Measurements from ENCODE around the gene FUOM.
"Not testable (repeated sequence)": the region's sequence is repeated elsewhere in the genome, so short reads cannot be mapped to it uniquely, and the experiment has no call there.

The FUOM gene

GRCh38 chr10:133388236-133388972, 30.6 kb upstream of the FUOM start:
- DNase-seq (ENCODE audit: low read depth): no peak

- DNase-seq (ENCODE audit: low read depth): not testable (repeated sequence)
Measured at GRCh38 chr10:133386951-133387350, 29.1 kb upstream of the FUOM start.

DNA sequence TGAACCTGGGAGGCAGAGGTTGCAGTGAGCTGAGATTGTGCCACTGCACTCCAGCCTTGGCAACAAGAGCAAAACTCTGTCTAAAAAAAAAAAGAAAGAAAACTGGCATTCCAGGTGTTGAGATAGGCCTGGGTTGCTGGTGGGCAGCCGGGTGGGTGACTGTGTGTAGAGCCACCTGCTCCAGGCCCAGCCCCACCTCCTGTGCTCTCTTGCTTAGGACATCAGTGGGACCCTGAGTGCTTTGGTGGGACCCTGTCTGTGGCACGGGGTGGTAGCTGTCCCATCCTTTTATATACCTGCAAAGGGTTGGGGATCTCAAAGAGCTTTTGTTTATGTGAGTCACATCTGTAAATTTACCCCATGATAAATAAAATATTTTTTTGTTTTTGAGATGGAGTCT, 27.4 kb upstream of the FUOM start:
- no peak for DNase-seq (ENCODE audit: low read depth)

GRCh38 chr10:133384071-133384470, 26.3 kb upstream of the FUOM start:
- DNase-seq (ENCODE audit: low read depth): no peak

DNA sequence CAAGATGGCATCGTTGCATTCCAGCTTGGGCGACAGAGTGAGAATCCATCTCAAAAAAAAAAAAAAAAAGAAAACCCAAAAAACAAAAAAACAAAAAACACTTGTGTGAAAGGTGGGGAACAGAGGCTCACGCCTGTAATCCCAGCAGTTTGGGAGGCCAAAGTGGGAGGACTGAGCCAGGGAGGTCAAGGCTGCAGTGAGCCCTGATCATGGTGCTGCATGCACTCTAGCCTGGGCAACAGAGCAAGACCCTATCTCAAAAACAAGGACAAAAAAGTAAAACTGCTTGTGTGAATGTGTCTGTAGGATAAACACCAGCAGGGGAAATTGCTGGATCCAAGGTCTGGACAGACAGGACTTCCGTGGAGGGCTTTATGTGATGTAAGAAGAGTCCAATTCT, 25.7 kb upstream of the FUOM start:
- DNase-seq (ENCODE audit: low read depth): no peak

DNA sequence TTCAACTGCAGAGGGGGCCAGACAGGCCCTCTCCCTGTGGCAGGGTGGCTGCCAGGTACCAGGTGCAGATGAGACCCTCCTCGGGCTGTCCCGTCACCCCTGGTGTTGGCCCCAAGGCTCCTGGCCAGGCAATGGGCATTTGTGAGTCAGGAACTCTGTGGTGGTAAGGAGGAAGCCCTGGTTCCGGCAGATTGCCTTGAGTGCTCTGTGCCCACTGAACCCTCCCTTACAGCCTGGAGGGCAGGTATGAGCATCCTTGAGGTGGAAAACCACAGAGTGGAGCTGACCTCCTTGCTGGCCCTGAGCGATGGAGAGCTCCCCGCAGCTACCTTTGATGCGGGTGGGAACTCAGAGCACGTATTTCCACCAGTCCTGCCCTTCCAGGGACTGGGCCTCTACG, 23.2 kb upstream of the FUOM start:
- no peak for DNase-seq (ENCODE audit: low read depth)

DNA sequence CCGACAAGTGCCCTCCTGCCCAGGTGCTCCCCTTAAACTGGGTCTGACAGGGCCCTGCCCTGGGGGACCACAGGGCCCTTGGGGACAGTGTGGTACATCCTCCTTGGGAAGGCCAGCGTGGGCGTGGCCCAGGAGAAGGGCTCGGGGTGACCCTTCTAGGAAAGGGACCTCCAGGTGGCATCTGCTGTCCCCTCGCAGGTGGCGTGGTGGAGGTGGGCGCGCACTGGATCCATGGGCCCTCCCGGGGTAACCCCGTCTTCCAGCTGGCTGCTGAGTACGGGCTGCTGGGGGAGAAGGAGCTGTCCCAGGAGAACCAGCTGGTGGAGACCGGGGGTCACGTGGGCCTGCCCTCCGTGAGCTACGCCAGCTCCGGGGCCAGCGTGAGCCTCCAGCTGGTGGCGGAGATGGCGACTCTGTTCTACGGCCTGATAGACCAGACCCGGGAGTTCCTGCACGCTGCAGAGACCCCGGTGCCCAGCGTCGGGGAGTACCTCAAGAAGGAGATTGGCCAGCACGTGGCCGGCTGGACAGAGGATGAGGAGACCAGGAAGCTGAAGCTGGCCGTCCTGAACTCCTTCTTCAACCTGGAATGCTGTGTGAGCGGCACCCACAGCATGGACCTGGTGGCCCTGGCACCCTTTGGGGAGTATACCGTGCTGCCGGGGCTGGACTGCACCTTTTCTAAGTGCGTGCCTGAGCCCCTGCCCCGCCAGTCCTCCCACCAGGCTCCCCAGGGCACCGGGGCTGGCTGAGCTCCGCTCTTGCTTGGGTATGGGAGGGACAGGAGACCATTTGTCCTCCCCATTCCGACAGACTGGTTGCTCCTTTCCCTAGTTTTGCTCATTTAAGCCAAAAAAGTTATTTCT, 22.2 kb upstream of the FUOM start:
- DNase-seq (ENCODE audit: low read depth): no peak

DNA sequence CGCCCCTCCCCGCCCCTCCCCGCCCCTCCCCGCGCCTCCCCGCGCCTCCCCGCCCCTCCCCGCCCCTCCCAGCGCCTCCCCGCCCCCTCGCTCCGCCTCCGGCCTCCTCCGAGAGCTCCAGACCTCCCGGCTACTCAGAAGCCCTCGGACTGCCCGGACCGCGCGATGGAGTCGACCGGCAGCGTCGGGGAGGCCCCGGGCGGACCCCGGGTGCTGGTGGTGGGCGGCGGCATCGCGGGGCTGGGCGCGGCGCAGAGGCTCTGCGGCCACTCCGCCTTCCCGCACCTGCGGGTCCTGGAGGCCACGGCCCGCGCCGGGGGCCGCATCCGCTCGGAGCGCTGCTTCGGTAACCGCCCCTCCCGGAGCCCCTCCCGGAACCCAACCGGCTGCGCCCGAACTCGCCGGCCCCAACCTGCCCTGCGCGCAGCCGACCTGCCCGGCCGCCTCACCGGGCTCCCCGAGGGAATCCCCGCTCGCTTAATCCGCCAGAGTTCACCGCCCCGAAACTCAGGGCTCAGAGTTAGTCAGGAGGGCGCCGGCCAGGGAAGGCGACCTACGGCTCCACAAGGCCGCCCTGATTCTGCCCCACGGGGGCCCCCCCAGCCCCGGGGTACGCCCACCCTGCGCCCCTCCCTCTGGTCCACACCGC, 21.5 kb upstream of the FUOM start, which contains the start of gene PAOX:
PAOX (plus strand) TSS at position 111 of the 649 bp plus-strand sequence; CDS start at position 166, 55 bp downstream.
- no peak for DNase-seq (ENCODE audit: low read depth)

DNA sequence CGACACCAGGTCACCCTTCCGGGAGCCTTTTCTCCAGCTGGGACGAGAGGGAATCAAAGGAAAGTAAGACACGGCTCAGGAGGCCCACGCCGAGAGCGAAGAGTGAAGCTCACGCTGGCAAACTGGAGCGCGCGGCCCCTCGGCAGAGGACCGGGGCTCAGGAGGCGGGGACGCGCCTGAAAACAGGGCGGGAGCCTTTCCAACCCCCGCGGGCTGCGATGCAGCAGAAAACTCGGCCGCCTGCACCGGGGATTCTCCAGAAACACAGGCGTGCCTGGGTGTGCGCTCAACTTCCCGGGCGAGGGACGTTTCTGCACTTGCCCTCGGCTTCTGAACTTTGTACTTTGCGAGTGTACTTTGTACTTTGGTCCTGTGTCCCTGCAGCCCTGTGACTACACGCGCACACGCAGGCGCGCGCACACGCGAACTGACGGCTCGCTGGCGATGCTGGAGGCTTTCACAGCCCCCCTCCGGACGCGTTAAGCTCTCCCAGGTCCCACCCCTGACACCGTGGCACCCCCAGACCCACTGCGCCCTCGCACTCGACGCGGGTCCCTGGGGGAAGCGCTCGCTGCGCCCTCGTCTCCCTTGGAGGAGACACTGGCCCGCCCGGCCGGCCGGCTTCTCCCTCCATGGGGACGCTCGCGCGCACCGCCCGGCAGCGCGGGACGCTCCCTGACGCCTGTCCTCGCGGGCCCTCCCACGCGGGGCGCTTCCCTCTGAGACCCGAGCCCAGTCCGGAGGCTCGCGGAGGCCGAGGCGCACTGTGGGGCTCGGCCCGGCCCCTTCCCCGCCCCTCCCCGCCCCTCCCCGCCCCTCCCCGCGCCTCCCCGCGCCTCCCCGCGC, 20.7 kb upstream of the FUOM start:
- no peak for DNase-seq (ENCODE audit: low read depth)

- no peak for DNase-seq (ENCODE audit: low read depth)
Measured at GRCh38 chr10:133377818-133378250, 20.0 kb upstream of the FUOM start.

- DNase-seq (ENCODE audit: low read depth): no peak
Measured at GRCh38 chr10:133377025-133377817, 19.4 kb upstream of the FUOM start.

GRCh38 chr10:133376183-133376582, 18.4 kb upstream of the FUOM start:
- DNase-seq (ENCODE audit: low read depth): not testable (repeated sequence)

GRCh38 chr10:133375357-133376115, 17.7 kb upstream of the FUOM start:
- DNase-seq (ENCODE audit: low read depth): no peak

- DNase-seq (ENCODE audit: low read depth): peak; percentile 86
Measured at GRCh38 chr10:133373174-133374090, 15.6 kb upstream of the FUOM start, which contains the start of gene ECHS1. Gene ECHS1 (minus strand): TSS chr10:133373354. CDS start chr10:133373333, 21 bp downstream.

GRCh38 chr10:133372507-133372906, 14.7 kb upstream of the FUOM start:
- DNase-seq (ENCODE audit: low read depth): no peak

GRCh38 chr10:133370030-133370786, 12.4 kb upstream of the FUOM start:
- no peak for DNase-seq (ENCODE audit: low read depth)

- DNase-seq (ENCODE audit: low read depth): no peak
Measured at GRCh38 chr10:133368153-133368552, 10.3 kb upstream of the FUOM start.

DNA sequence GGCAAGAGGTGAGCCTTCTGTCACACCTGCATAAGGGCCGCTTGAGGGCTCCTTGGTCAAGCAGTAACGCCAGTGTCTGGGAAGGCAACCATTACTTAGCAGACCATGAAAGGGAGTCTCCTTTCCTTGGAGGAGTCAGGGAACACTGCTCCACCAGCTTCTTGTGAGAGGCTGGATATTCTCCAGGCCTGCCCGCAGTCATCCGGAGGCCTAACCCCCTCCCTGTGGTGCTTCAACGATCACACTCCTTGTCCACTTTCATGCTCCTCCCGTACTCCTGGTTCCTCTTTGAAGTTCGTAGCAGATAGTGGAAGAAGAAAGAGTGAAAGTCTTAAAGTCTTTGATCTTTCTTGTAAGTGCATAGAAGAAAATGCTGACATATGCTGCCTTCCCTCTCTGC, 9.6 kb upstream of the FUOM start:
- DNase-seq (ENCODE audit: low read depth): not testable (repeated sequence)
